Uterus (tissue), 2 donors: ENCODE data around the gene PRR9.

Experiments
- POLR2A ChIP-seq, 2 donors: fragments of 450-650 bp; IDR thresholded peaks; one replicate each; pipeline ENCODE4 v1.6.1; 2016; ENCODE audit warnings: antibody characterized with exemption in 2 of 2, mild to moderate bottlenecking in 1 of 2, moderate library complexity in 1 of 2
- TF ChIP-seq, protein P1 (sequence below), 4 experiments: fragments of 200-600 bp in 2 of 4; fragments of 450-650 bp in 2 of 4; sonication (generic) in 2 of 4; IDR thresholded peaks; one replicate each; pipeline ENCODE4 v1.5.1; 2016 to 2019; ENCODE audit warnings: antibody characterized with exemption in 4 of 4, mild to moderate bottlenecking in 2 of 4, moderate library complexity in 1 of 4

DNA sequence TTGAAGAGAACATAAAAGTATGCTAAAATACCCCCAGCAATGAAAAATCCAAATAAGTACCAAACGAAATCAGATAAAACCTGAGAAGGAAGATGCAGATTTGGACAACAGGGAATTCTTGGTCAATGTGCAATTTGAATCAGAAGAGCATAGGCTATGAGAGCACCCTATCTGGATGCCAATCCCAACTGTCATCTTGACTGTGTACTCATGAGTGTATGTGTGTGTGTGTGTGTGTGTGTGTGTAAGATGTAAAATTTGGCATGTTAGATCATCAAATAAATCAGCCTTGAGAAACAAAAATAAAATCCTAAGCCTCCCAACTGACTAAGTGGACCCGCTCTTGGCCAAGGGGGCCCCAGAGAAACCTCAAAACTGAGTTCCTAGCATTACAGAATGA, 48.7 kb upstream of the PRR9 start:
- TF ChIP-seq, protein P1, sequence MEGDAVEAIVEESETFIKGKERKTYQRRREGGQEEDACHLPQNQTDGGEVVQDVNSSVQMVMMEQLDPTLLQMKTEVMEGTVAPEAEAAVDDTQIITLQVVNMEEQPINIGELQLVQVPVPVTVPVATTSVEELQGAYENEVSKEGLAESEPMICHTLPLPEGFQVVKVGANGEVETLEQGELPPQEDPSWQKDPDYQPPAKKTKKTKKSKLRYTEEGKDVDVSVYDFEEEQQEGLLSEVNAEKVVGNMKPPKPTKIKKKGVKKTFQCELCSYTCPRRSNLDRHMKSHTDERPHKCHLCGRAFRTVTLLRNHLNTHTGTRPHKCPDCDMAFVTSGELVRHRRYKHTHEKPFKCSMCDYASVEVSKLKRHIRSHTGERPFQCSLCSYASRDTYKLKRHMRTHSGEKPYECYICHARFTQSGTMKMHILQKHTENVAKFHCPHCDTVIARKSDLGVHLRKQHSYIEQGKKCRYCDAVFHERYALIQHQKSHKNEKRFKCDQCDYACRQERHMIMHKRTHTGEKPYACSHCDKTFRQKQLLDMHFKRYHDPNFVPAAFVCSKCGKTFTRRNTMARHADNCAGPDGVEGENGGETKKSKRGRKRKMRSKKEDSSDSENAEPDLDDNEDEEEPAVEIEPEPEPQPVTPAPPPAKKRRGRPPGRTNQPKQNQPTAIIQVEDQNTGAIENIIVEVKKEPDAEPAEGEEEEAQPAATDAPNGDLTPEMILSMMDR (IDR thresholded peaks at IDR 0.05) = no peak
- TF ChIP-seq POLR2A (IDR thresholded peaks at IDR 0.05) = no peak
